T-helper 2 cell (primary cell): Measurements from ENCODE around the gene JAG2.

Experiments
- DNase-seq, 5 experiments: peaks; one replicate each; pipeline versions ENCODE4 v3.0.0 to v3.0.0-alpha.2; 2012 to 2022

Gene JAG2

DNA sequence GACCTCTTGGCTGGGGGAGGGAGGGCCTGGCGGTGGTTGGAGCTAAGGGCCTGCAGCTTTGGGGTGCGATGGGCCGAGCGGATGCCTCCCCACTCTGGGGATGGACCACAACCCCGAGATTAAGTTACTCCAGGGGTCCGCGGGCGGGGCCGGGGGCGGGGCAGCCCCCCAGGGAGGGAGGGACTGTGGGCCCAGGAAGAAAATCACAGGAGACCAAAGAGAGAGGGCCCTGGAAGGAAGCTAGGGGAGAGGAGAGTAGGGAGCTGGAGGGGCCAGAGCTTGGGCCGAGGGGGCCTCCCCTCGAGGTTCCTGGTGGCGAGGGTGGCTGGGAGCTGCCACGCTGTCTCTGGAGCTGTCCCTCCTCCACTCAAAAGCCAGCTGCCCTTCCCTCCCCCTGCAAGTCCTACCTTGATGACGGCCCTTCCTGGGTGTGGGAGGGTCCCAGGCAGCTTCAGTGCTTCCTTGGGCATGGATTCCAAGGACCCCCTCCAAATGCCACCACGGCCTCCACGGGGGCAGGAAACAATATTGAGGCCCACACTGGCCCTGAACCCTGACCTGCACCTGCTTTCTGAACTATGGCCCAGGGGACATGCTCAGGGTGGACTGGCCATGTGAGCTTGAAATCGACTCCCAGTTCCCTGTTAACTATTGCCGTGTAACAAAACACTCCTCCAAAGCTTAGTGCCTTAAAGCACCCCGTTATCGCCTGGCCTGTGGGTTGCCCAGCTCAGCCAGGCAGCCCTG lies 13.1 kb upstream of the JAG2 start:
- no peak for DNase-seq

DNA sequence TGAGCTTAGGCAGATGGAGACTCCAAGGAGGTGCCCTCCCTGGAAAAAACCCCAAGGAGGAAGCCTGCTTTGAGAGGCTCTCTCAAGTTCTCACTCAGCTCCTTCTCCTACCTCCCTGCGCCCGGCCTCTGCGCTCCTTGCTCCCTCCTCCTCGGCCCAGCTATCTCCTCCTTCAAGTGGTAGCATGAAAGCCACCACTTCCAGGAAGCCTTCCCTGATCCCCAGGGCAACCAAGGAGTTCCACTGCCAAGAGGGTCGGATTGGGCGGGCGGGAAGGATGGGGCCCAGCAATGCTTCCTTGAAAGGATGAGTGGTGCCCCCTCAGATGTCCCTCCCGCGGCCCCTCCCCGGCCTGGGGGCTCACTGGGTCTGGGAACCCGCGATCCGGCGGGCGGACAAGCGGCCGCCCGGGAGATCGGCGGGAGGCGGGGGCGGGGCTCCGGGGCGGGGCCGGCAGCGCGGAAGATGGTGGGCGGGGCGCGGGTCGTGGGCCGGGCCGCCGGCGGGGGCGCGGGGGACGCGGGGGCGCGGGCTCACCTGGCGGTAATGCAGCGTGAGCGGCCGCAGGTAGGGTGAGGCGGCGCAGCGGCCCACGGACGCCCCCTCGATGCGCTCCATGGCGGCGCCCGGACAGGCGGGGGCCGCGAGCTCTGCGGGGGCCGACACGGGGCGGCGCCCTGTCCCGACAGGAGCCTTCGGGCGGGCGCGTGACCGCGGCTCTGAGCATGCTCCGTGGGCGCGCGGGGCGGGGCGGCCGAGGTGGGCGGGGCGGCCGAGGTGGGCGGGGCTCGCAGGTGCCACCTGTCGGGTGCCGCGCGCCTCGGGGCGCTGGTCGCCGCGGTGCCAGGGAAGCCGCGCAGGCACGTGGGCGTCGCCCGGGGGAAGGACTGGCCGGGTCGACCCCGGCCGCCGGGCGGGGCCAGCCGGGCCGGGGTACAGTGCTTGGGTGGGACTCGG lies 12.3 kb upstream of the JAG2 start, which contains the start of gene NUDT14:
TSS of gene NUDT14 (minus strand) at position 721 of the 957 bp plus-strand sequence. CDS start at position 618, 103 bp downstream.
- peak; percentile 69 to 80 (median 75) for DNase-seq

DNA sequence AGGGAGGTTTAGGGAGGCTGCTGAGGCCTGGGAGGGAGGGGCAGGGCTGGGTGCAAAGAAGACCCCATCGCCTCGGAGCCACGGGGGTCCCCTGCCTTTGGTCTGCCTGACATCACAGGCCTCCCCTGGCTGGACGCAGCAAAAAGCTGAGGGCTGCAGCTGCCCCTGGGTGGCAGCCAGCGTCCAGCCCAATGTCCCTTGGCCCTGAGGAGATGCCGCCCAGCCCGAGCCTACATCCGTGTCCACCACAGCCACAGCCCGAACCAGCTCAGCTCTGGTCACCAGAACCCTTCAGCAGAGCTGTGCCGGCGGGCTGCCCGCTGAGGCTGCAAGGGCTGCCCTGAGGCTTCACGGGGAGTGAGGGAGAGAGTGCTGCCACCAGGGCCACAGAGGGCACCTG lies 10.6 kb upstream of the JAG2 start:
- no peak for DNase-seq

DNA sequence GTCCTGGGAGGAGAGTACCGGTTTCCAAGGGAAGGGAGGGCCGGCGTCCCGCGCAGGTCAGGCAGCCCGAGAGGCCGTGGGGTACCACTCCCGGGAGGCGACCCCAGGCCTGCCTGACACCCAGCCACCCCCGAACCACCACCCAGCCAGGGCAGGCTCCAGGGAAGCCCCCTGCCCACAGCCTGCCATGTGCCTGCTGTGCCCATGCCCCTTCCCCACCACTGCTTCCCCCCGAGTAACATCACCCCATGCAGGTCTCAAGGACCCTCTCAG lies 10.2 kb upstream of the JAG2 start:
- DNase-seq = no peak

DNA sequence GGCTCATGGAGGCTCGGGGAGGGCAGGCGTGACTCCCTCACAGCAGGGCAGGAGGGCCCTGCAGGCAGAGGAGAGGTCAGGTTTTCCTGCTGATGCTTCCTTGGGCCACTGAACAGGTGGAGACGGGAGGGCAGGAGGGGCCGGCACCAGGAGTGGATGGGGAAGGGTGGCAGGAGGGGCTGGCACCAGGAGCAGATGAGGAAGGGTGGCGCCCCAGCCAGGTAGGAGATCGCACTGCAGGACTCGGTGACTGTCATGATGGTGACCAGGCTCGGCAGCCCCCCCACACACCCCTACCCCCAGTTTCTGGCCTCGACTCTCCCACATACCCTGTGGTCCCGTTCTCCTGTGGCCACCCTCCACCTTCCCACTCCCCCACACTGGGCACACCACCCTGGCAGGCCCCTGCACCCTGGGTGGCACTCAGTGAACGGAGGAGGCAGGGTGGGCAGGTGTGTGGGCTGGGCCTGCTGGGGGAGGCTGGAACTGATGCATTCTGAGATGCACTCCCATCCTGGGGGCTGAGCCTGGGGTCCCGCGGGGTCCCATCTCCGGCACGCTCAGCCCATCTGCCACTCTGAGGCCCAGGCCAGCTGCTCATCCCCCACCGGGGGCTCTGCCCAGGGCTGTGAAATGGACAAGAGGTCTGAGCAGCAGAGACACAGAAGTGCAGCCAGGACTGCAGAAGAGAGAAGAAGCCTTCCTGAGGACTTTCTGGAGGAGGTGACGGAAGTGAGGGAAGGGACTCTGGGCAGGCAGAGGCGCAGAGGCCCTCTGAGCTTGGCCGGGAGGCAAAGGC lies 9.7 kb upstream of the JAG2 start:
- DNase-seq = no peak

DNA sequence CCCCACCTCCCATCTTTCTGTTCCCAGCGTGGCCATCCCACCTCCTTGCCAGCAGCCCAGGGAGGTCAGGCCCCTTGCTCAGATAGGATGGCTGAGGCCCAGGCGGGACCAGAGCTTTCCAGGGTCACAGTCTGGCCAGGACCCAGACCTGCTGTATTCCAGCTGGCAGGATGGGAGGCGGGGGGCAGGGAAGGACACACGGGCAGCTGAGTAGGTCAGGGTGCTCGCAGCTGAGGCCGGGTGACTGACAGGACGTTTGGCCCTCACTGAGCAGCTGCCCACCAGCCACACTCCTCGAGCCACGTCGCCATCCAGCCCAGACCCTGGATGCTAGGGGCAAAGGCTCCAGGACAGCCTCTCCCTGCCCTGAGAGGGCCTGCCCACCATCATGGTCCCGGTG lies 8.5 kb upstream of the JAG2 start:
- no peak for DNase-seq

DNA sequence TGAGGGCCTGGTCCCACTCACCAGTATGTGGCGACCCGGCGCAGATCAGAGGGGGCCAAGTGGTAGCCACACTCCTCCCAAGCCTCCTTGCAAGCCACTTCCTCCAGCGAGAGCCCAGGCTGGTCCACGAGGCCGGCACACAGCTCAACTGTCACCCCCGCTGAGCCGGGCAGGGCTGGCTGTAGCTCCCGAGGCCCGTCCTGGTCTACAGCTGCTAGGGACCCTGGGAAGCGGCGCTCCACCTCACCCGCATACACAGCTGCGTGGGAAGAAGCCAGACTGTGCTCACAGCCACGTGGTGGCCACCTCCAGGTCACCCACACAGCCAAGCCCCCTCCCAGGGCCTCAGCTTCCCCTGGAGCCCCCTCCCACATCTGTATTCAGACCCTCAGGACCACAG lies 7.9 kb upstream of the JAG2 start:
- DNase-seq = no peak

DNA sequence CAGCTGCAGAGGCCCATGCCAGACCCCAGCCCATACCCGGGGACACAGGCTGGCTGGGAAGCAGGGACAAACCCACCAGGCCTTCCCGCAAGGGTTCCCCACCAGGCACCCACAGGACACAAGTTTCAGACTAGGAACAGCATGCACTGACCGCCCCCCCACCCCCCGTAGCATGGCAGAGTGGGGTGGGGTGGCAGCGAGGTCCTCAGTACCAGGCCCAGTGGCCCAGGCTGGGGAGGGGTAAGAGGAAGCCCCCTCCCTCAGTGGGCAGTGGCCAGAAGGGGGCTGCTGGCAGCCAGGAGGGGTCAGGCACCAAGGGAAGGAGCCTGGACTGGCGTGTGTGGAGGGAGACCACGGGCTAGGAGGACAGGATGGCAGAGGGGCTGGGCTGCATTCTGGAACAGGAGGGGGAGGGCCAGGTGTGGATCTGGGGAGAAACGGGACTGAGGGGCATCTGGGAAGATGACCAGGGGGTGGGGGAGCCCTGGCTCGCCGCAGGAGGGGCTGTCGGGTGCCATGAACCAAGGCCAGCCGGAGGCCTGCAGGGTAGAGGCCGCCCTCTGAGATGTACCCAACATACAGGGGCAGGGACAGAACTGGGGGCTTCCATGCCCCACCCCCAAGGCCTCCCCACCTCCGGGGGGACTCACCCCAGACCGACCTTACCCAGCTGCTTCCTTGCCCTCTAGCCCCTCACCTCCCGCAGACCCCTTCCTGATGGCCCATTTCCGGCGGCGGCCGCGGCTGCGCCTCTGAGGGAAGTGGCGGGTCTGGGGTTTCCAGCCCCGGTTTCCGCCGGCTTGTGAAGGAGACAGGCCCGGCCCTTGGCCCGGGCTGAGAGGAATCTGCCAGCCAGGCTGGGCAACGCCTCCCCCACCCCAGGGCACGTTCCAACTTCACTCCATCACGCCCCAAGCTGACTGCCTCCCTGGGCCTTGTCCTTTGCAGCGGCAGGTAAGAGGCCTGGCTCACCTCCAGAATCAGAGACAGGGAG lies 5.6 kb upstream of the JAG2 start:
- peak in 2 of 5 experiments; percentile 51 to 60 for DNase-seq

DNA sequence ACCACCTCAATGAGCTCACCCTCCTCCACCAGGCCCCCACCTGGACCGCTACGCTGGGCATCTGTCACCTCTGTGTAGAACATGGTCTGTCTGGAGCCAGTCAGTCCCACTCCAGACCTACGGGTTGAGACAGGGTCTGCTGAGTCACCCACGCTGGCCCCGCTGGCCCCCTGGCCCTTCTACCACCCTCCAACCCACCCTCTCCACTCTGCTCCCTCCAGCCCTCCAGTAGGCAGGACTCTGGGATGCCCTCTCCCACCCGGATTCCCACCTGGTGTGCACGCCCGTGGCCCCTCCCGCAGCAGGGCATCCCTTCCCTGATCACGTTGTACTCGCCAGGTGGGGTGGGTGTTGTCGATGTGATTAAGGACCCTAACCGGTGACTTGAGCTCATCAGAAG lies 4.6 kb upstream of the JAG2 start:
- no peak for DNase-seq

DNA sequence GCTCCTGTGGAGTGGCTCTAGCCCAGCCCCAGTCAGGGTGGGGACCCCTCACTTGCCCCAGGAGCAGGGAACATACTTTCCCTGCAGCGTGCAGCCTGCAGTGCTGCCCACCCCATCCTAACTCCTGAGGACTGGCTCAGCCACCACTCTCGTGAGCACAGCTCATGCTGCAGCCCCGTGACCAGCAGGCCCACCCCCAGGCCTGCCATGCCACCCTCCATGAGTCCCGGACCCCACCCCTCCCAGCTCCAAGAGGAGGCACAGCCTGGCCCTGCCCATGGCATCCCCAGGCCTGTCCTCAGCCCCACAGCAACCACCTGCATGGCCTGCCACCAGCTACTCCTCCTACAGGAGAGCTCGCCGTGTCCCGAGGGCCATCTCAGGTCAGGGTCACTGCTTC lies 3.9 kb upstream of the JAG2 start:
- DNase-seq = no peak

DNA sequence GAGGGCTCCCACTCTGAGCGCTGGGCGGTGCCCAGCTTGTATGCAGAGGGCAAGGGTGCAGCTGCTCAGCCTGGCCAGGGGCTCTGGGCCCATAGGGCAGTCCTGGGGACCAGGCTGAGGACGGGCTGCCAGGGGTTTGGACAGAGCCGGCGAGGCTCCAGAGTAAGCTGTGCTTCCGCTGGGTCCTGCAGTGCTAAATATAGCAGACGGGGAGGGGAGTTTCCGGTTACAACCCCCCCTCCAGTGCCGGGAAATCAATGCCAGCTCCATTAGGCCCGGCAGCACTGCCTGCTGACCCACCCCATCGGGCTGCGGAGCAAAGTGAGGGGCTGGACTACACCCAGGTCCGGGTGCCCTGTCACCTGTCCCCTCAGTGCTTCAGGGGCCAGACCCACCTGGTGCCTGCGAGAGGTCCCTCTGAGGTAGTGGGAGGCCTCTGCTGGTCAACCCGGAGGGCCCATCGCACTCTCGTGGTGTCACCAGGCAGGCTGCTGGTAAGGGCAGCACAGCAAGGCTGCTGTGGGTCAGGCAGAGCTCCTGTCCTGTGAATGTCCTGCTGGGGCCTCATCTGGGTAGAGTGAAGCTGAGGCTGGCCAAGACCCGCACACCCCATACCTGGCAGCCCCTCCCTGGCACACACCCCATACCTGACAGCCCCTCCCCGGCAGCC lies 2.6 kb upstream of the JAG2 start:
- DNase-seq = no peak

DNA sequence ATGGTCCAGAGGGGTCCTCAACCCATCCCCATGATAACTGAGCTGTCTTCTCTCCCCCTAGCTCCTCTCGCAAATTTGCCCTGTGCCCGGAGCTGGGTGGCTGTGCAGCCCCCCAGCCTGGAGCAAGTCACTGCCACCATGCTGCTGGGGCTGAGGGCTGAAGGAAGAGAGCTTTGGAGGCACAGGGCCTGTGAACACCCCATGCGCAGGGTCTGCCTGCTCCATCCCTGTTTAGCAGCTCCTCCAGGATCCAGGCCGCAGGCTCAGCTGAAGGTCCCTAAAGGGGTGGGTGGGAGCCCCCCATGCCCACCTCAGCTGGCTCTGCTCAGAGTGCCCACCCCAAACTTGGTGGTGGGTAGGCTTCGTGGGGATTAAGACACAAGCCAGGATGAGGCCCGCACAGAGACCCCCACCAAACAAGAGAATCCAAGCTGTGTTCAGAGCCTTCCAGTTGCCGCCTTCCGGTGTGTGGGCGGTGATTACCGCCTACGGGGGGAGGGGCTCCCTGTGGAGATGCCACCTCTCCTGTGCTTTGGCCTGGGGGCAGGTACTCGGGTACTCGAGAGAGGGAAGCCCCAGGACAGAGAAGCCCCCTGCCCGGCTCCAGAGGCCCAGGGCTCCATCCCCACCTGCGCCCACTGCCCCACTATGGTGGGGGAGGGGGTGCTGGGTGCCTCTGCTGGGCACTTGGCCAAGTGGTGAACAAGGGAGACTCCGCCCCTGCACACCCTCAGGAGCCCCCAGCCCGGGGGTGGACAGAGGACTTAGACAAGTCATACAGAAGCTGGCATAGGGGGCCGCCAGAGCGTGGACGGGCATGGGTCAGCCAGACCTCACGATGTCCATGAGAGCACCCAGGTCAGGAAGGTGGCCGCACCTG lies 1.4 kb upstream of the JAG2 start:
- no peak for DNase-seq

DNA sequence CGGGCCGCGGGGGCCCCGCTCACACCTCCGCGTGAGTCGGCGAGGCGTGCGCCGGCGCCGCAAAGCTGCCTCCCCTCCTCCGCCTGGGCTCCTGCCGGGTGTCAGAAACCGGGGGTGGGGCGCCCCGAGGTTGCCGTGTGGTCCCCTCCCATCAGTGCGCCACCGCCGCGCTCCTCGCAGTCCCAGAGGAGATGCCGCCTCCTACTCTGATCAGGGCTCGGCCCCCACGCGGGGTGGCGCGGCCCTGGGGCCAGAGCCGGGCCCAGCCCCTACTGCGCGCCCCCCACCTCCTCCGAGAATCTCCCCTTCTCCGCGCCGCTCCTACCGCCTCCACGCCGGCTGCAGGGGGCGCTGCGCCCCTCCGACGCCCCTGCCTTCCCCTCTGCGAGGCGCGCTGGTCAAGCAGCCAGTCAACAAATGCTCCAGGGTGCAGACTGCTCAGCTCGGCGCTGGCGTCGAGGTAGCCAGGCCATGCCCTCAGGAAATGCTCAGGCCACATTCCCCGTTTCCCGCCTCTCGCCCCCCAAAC lies 467 bp upstream of the JAG2 start:
- no peak for DNase-seq

DNA sequence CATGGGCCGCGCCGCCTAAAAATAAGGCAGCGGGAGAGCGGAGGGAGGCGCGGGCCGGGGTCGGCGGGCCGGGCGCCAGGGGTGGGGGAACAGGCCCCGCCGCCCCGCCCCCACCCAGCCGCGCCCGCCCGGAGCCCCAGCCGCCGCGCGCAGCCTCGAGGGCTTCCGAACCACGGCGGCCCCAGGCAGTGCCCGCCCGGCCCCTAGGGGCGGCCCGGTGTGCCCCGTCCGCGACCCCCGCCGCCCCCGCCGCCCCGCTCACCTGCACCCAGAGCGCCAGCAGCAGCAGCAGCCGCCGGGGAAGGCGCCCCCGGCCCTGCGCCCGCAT lies 519 bp downstream of the JAG2 start:
- no peak for DNase-seq

DNA sequence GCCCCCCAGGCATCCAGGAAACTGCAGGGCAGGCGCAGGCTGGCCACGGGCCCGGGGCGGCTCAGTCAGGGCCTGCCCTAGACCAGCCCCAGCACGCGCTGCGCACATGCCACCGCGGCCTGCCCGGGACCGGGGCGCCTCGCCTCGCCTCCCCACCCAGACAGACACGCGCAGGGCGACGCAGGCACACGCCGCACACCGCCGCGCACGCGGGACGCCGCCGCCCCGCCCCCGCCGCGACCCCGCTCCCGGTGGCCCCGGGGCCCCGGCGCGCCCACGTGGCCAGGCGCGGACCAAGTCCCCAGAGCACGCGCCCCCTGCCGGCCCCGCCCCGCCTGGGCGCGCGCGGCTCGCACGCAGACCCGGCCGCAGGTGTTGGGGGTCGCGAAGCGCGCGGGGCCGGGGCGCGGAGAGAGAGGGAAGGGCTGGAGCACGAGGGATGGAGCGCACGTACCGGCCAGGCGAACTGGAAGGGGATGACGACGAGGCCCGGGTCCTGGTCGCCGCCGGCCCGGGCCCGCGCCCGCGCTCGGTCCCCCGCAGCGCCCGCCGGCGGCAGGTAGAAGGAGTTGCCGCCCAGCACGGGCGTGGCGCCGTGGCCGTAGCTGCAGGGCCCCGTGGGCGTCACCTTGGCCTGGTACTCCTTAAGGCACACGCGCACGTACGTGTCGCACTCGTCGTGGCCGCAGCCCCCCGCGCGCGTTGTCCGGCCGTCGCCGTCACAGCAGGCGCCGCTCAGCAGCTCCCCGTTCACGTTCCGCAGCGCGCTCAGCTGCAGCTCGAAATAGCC lies 1.1 kb downstream of the JAG2 start:
- DNase-seq = no peak

DNA sequence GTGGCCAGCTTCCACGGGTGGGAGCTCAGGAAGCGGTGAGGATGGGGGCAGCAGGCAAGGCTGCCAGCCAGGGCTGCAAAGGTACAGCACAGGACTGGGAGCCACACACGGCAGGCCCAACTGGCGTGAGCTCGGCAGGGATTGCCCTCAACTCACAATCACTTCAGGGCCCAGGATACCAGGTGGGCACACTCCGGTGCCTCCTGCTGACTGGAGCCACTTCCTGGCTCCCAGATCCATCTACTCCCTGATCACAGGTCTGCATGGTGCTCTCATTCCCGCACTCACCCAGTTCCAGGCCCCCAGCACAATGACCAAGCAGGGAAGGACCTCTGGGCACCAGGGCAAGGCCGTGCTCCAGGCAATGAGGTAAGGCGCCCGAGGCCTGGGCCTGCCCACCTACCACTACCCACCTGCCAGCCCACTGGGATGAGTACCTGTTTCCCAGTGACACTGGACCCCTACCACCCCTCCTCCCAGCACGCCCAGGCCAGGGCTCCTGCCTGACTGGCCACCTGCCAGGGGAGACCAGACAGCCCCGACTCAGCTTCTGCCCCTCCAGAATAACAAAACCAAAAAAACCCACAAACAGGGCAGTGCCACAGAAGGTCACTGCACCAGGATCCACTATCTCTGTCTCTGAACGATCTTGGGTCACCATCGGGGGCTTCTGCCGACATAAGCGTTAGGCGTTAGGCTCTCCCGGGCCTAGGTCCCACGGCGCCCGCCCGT lies 1.8 kb downstream of the JAG2 start:
- DNase-seq = no peak

DNA sequence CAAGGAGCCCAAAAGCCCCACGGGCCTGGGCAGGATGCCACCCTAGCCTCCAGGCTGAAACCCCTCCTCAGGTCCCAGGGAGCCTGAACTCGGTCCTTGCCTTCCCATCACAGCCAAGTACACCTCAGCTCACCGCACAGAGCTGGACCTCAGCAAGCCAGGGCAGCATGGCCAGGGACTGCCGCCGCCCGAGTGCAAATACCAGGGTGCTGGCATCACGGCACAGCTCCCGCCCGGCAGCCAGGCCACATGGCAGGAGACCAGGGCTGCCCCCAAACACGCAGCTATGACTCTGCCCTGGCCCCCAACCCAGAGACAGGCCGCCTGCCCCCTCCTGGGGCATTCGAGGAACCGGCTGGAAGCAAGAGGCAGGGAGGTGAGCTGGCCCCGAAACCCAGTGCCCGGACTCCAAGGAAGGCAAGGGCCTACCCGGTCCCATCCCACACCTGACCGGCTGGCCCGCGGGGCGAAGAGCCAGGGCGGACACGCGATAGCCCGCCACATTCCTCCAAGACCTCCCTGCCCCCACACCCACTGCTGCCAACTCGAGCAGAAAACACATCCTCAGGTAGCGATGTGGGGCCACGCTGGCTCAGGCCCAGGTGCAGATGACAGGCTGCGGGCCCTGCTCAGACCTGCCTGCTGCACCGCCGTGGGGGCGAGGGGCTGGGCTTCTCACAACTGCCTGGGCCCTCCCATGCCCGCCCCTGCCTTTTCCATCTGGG lies 2.7 kb downstream of the JAG2 start:
- no peak for DNase-seq

DNA sequence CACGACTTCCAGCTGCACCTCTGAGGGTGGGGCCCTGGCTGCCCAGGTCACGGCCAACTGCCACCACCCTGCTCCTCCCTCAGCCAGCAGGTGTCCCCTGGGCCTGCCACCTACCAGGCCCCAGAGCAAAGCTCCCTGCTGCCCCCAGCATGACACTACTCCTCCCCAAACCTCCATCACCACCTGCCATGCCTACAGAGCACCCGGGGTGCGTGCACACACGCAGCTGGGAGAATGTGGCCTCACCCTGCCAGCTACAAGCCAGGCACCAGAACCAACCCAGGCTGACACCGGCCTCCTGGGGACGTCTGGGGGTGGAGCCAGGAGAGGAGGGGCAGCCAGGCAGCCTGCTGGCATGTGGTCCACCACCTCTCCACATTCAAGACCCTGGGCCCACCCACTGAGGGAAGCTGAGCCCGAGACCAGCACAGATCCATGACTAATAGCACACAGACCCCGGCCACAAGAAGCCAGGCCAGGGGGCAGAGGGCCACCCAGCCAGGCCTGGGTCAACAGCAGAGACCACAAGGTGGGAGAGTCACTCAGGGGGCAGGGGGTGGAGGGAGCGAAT lies 3.4 kb downstream of the JAG2 start:
- DNase-seq = no peak
